Nephron (organoid): ENCODE results near the gene KIAA0232.
A peak's percentile ranks its signal among the peaks of the same experiment; 100 is the strongest.
"Not testable (repeated sequence)": the region's sequence is repeated elsewhere in the genome, so short reads cannot be mapped to it uniquely, and the experiment has no call there.

Experiments
- H3K27ac Mint-ChIP-seq, 3 experiments: 2 replicates each; pipeline ENCODE4 v1.8.0; 2020; ENCODE audit warnings: mixed read lengths in 3 of 3, mild to moderate bottlenecking in 2 of 3, moderate library complexity in 1 of 3
- H3K27me3 Mint-ChIP-seq: 2 replicates; pipeline ENCODE4 v1.8.0; 2021; ENCODE audit warnings: low read depth, mild to moderate bottlenecking, moderate library complexity, mixed read lengths
- H3K36me3 Mint-ChIP-seq: 2 replicates; pipeline ENCODE4 v1.8.0; 2020; ENCODE audit warnings: low read depth, mixed read lengths
- H3K4me1 Mint-ChIP-seq: 2 replicates; pipeline ENCODE4 v1.8.0; 2020; ENCODE audit warnings: mixed read lengths
- H3K4me3 Mint-ChIP-seq, 3 experiments: 2 replicates each; pipeline ENCODE4 v1.8.0; 2020; ENCODE audit warnings: mild to moderate bottlenecking in 3 of 3, mixed read lengths in 3 of 3, moderate library complexity in 2 of 3
- H3K9me3 Mint-ChIP-seq: 2 replicates; pipeline ENCODE4 v1.8.0; 2020; ENCODE audit warnings: mixed read lengths
- CTCF ChIP-seq, 3 experiments: fragments of 200-600 bp; sonication (generic); IDR thresholded peaks; one replicate each; pipeline ENCODE4 v1.5.0; 2021; ENCODE audit warnings: antibody characterized with exemption in 3 of 3; ENCODE audit not compliant: unreplicated experiment in 3 of 3

The KIAA0232 gene

GRCh38 chr4:6781561-6781960, 966 bp upstream of the KIAA0232 start:
- TF ChIP-seq CTCF (IDR thresholded peaks at IDR 0.05; ENCODE audit: unreplicated experiment in 3 of 3) = no peak
- Mint-ChIP-seq H3K27me3 (peaks cover 26% of the 10 kb centered on the region), H3K27ac (peak overlapping the region; percentile 44 to 88 (median 71)), H3K4me1 (peaks cover 23% of the 10 kb centered on the region), H3K9me3 (no peaks in the 10 kb centered on the region), H3K36me3 (peaks cover 6% of the 10 kb centered on the region), H3K4me3 (peak overlapping the region; percentile 75 to 87 (median 82))

- Mint-ChIP-seq H3K27ac (no peak overlapping the region), H3K4me1 (peaks cover 29% of the 10 kb centered on the region), H3K36me3 (peaks cover 12% of the 10 kb centered on the region), H3K27me3 (peaks cover 19% of the 10 kb centered on the region), H3K9me3 (no peaks in the 10 kb centered on the region), H3K4me3 (no peak overlapping the region)
- TF ChIP-seq CTCF (IDR thresholded peaks at IDR 0.05; ENCODE audit: unreplicated experiment in 3 of 3) = no peak
Measured at GRCh38 chr4:6782846-6783110, 251 bp downstream of the KIAA0232 start.

GRCh38 chr4:6783111-6783981, 819 bp downstream of the KIAA0232 start:
- no peak for TF ChIP-seq CTCF (IDR thresholded peaks at IDR 0.05; ENCODE audit: unreplicated experiment in 3 of 3)
- Mint-ChIP-seq H3K27me3 (peaks cover 16% of the 10 kb centered on the region), H3K4me1 (peaks cover 34% of the 10 kb centered on the region), H3K36me3 (peaks cover 18% of the 10 kb centered on the region), H3K4me3 (peak overlapping the region; percentile 89 to 94 (median 93)), H3K27ac (peak overlapping the region; percentile 62 to 80 (median 79)), H3K9me3 (no peaks in the 10 kb centered on the region)

DNA sequence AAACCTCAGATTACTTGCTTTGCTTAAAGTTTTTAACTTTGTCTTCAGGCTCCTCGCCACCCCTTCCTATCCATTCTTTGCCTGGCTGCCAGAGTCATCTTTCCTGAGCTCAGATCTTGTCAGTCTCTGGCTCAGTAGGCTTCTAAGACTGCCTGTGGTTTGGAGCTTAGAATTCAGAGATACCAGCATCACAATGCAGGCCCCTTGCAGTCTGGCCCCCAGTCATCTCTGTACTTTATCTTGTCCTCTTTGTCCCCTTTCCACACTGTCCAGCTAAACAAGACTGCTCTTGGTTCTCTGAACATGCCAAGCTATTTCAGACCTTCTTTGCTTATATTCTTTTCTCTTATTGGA, 3.0 kb downstream of the KIAA0232 start:
- no peak for TF ChIP-seq CTCF (IDR thresholded peaks at IDR 0.05; ENCODE audit: unreplicated experiment in 3 of 3)
- H3K36me3 Mint-ChIP-seq = peaks cover 29% of the 10 kb centered on the region
- H3K27ac Mint-ChIP-seq = peak overlapping the region in 2 of 3 experiments; percentile 74 to 88
- no peaks in the 10 kb centered on the region for H3K9me3 Mint-ChIP-seq
- H3K27me3 Mint-ChIP-seq = no peaks in the 10 kb centered on the region
- peak overlapping the region; percentile 76 to 84 (median 77) for H3K4me3 Mint-ChIP-seq
- H3K4me1 Mint-ChIP-seq = peaks cover 37% of the 10 kb centered on the region

- Mint-ChIP-seq H3K27me3 (no peaks in the 10 kb centered on the region), H3K9me3 (no peaks in the 10 kb centered on the region), H3K4me1 (peaks cover 44% of the 10 kb centered on the region), H3K4me3 (peak overlapping the region in 1 of 3 experiments; percentile 3), H3K27ac (peak overlapping the region in 1 of 3 experiments; percentile 40), H3K36me3 (peaks cover 51% of the 10 kb centered on the region)
- TF ChIP-seq CTCF (IDR thresholded peaks at IDR 0.05; ENCODE audit: unreplicated experiment in 3 of 3) = no peak
Measured at GRCh38 chr4:6788123-6788522, 5.6 kb downstream of the KIAA0232 start.

- H3K27me3 Mint-ChIP-seq = not testable (repeated sequence)
- Mint-ChIP-seq H3K36me3 (peaks cover 69% of the 10 kb centered on the region), H3K4me1 (peaks cover 21% of the 10 kb centered on the region)
Measured at GRCh38 chr4:6791245-6791644, 8.7 kb downstream of the KIAA0232 start.

GRCh38 chr4:6791796-6792195, 9.3 kb downstream of the KIAA0232 start:
- H3K4me3 Mint-ChIP-seq, H3K9me3 Mint-ChIP-seq, H3K27me3 Mint-ChIP-seq: not testable (repeated sequence)
- Mint-ChIP-seq H3K36me3 (peaks cover 73% of the 10 kb centered on the region), H3K4me1 (peaks cover 21% of the 10 kb centered on the region), H3K27ac (peak overlapping the region in 1 of 3 experiments; percentile 13)

More at GRCh38 chr4:6791245-6791644, 8.7 kb downstream of the KIAA0232 start:
- H3K9me3 Mint-ChIP-seq, H3K27ac Mint-ChIP-seq, H3K4me3 Mint-ChIP-seq: not testable (repeated sequence)
